IMR-90 (cell line): ENCODE measurements around the gene PKP4. TPM values are rescaled to one million over a fixed set of nuclear protein-coding genes. Genes with fewer than 3 reads are reported as not detected.

Experiments
- ATAC-seq: fragments of 200-7000 bp; cut with Tn5 transposase; 2 replicates; pipeline ENCODE4 v1.9.1; 2020; ENCODE audit warnings: low read depth, mild to moderate bottlenecking, moderate library complexity
- BruUV-seq: library from RNA; stranded (reverse); fragments of 400-500 nt; replicated peaks from 2 replicates; lab custom pipeline; 2021; lab: Mats Ljungman, UMichigan
- CTCF ChIA-PET: fragments of 300-600 bp; formaldehyde crosslinking; extraction: SDS; loops from one replicate; lab custom pipeline; 2021; ENCODE audit warnings: antibody characterized with exemption; lab: Yijun Ruan, JAX
- POLR2A ChIA-PET: fragments of 300-600 bp; sonication (Branson Sonifier 250); formaldehyde crosslinking; loops from one replicate; lab custom pipeline; 2022; ENCODE audit warnings: antibody characterized with exemption; ENCODE audit not compliant: unreplicated experiment; lab: Charles Lee
- DNase-seq: peaks from one replicate; pipeline ENCODE4 v3.0.0; 2013
- H2AFZ ChIP-seq: replicated peaks from 2 replicates; pipeline ENCODE3; 2013; ENCODE audit warnings: low read length, mild to moderate bottlenecking; ENCODE audit not compliant: poor library complexity
- H2AK5ac ChIP-seq: 2 replicates; pipeline ENCODE4 v1.6.1; 2013; ENCODE audit warnings: low read depth, low read length, inconsistent platforms
- H2AK9ac ChIP-seq: replicated peaks from 2 replicates; pipeline ENCODE3; 2013; ENCODE audit warnings: mild to moderate bottlenecking, low read depth, low read length, moderate library complexity; ENCODE audit not compliant: poor library complexity
- H2BK120ac ChIP-seq: 2 replicates; pipeline ENCODE4 v1.6.1; 2013; ENCODE audit warnings: low read depth, low read length, inconsistent platforms
- H2BK15ac ChIP-seq: 3 replicates; pipeline ENCODE4 v1.6.1; 2013; ENCODE audit warnings: low read depth, low read length, inconsistent platforms
- H2BK20ac ChIP-seq: 2 replicates; pipeline ENCODE4 v1.6.1; 2013; ENCODE audit warnings: low read depth, mild to moderate bottlenecking, inconsistent platforms, low read length, moderate library complexity
- H2BK5ac ChIP-seq: 2 replicates; pipeline ENCODE4 v1.6.1; 2013; ENCODE audit warnings: mild to moderate bottlenecking, low read depth, low read length, inconsistent platforms; ENCODE audit not compliant: poor library complexity, severe bottlenecking
- H3K14ac ChIP-seq: replicated peaks from 2 replicates; pipeline ENCODE4 v1.6.1; 2013; ENCODE audit warnings: low read depth, low read length, inconsistent platforms
- H3K18ac ChIP-seq: 2 replicates; pipeline ENCODE4 v1.6.1; 2013; ENCODE audit warnings: low read depth, low read length, control low read depth
- H3K23ac ChIP-seq: 2 replicates; pipeline ENCODE4 v1.6.1; 2013; ENCODE audit warnings: low read depth, low read length, inconsistent platforms
- H3K27ac ChIP-seq: 2 replicates; pipeline ENCODE4 v1.5.1; 2013; ENCODE audit warnings: mild to moderate bottlenecking, control low read depth, low read length; ENCODE audit not compliant: insufficient read depth
- H3K27me3 ChIP-seq: 2 replicates; pipeline ENCODE4 v1.6.1; 2013; ENCODE audit warnings: low read length; ENCODE audit not compliant: control insufficient read depth, insufficient read depth
- H3K36me3 ChIP-seq: 2 replicates; pipeline ENCODE4 v1.6.1; 2013; ENCODE audit warnings: low read length, mixed read lengths; ENCODE audit not compliant: control insufficient read depth, insufficient read depth
- H3K4ac ChIP-seq: 2 replicates; pipeline ENCODE4 v1.6.1; 2013; ENCODE audit warnings: low read depth, low read length, inconsistent platforms
- H3K4me1 ChIP-seq: 2 replicates; pipeline ENCODE4 v1.6.1; 2013; ENCODE audit warnings: low read length, mixed read lengths; ENCODE audit not compliant: control insufficient read depth, insufficient read depth
- H3K4me2 ChIP-seq: 2 replicates; pipeline ENCODE4 v1.6.1; 2013; ENCODE audit warnings: low read depth, mild to moderate bottlenecking, control low read depth, low read length, moderate library complexity
- H3K4me3 ChIP-seq: 2 replicates; pipeline ENCODE4 v1.5.1; 2013; ENCODE audit warnings: low read depth, mild to moderate bottlenecking, control low read depth, low read length, moderate library complexity; ENCODE audit not compliant: insufficient read depth
- H3K56ac ChIP-seq: 2 replicates; pipeline ENCODE4 v1.6.1; 2013; ENCODE audit warnings: low read length, inconsistent platforms; ENCODE audit not compliant: insufficient read depth; ENCODE audit errors: extremely low read depth
- H3K79me1 ChIP-seq, 2 experiments: 2 replicates each; pipeline ENCODE4 v1.6.1; 2013; ENCODE audit warnings: low read length in 2 of 2, inconsistent platforms in 1 of 2, low read depth in 1 of 2
- H3K9ac ChIP-seq: 2 replicates; pipeline ENCODE4 v1.6.1; 2013; ENCODE audit warnings: low read depth, low read length, control low read depth
- H3K9me1 ChIP-seq: 2 replicates; pipeline ENCODE4 v1.6.1; 2013; ENCODE audit warnings: low read length, inconsistent platforms; ENCODE audit not compliant: insufficient read depth
- H3K9me3 ChIP-seq: 2 replicates; pipeline ENCODE4 v1.6.1; 2013; ENCODE audit warnings: low read length; ENCODE audit not compliant: control insufficient read depth, insufficient read depth
- H4K20me1 ChIP-seq: 2 replicates; pipeline ENCODE4 v1.6.1; 2013; ENCODE audit warnings: low read length, inconsistent platforms; ENCODE audit not compliant: insufficient read depth
- H4K5ac ChIP-seq: 2 replicates; pipeline ENCODE4 v1.6.1; 2013; ENCODE audit warnings: mild to moderate bottlenecking, low read depth, low read length, control low read depth
- H4K8ac ChIP-seq, 2 experiments: 2 replicates each; pipeline ENCODE4 v1.6.1; 2013; ENCODE audit warnings: low read depth in 2 of 2, low read length in 2 of 2, control low read depth in 1 of 2, inconsistent platforms in 1 of 2
- H4K91ac ChIP-seq: 2 replicates; pipeline ENCODE4 v1.6.1; 2013; ENCODE audit warnings: low read depth, low read length, inconsistent platforms; ENCODE audit not compliant: insufficient read depth
- BHLHE40 ChIP-seq: fragments of 150-350 bp; IDR thresholded peaks from 2 replicates; pipeline ENCODE4 v1.6.1; 2016; ENCODE audit warnings: mild to moderate bottlenecking, low read depth, low read length
- CEBPB ChIP-seq: IDR thresholded peaks from 2 replicates; pipeline ENCODE4 v1.6.1; 2012; ENCODE audit warnings: low read depth, low read length, improper control_type of control experiment
- CTCF ChIP-seq: conservative IDR thresholded peaks from 2 replicates; pipeline ENCODE4 v1.5.1; 2012; ENCODE audit warnings: mild to moderate bottlenecking, low read depth, low read length, improper control_type of control experiment
- ELK1 ChIP-seq: fragments of 150-350 bp; IDR thresholded peaks from 2 replicates; pipeline ENCODE4 v1.6.1; 2016; ENCODE audit warnings: low read depth, mild to moderate bottlenecking, low read length, moderate library complexity, borderline replicate concordance
- FOS ChIP-seq: fragments of 150-350 bp; IDR thresholded peaks from 2 replicates; pipeline ENCODE4 v1.6.1; 2016; ENCODE audit warnings: low read depth, low read length
- MAFK ChIP-seq: IDR thresholded peaks from 2 replicates; pipeline ENCODE4 v1.6.1; 2012; ENCODE audit warnings: low read depth, low read length, improper control_type of control experiment
- MAZ ChIP-seq: IDR thresholded peaks from 2 replicates; pipeline ENCODE4 v1.6.1; 2012; ENCODE audit warnings: low read depth, mild to moderate bottlenecking, low read length, improper control_type of control experiment, moderate library complexity, borderline replicate concordance
- MXI1 ChIP-seq: IDR thresholded peaks from 2 replicates; pipeline ENCODE4 v1.6.1; 2012; ENCODE audit warnings: low read depth, mild to moderate bottlenecking, low read length, moderate library complexity, borderline replicate concordance
- NFE2L2 ChIP-seq: fragments of 150-350 bp; IDR thresholded peaks from 2 replicates; pipeline ENCODE4 v1.6.1; 2016; ENCODE audit warnings: low read depth, mild to moderate bottlenecking, low read length
- POLR2A ChIP-seq: IDR thresholded peaks from 2 replicates; pipeline ENCODE4 v1.6.1; 2012; ENCODE audit warnings: mild to moderate bottlenecking, low read depth, low read length
- RAD21 ChIP-seq: IDR thresholded peaks from 2 replicates; pipeline ENCODE4 v1.6.1; 2012; ENCODE audit warnings: low read length, improper control_type of control experiment
- RCOR1 ChIP-seq: IDR thresholded peaks from 2 replicates; pipeline ENCODE4 v1.6.1; 2012; ENCODE audit warnings: mild to moderate bottlenecking, low read length, improper control_type of control experiment; ENCODE audit not compliant: insufficient replicate concordance
- RFX5 ChIP-seq: IDR thresholded peaks from 2 replicates; pipeline ENCODE4 v1.8.0; 2012; ENCODE audit warnings: low read depth, mild to moderate bottlenecking, low read length, moderate library complexity
- USF2 ChIP-seq: fragments of 150-350 bp; IDR thresholded peaks from 2 replicates; pipeline ENCODE4 v1.6.1; 2017; ENCODE audit warnings: mild to moderate bottlenecking, antibody characterized with exemption, low read length, low read depth
- WGBS, 2 experiments: methylation state at CpG; one replicate each; pipeline versions ENCODE4 v1.1.5 to v1.1.7; 2013; ENCODE audit warnings: missing lambda C conversion rate in 2 of 2; ENCODE audit not compliant: insufficient read length in 1 of 2; ENCODE audit errors: extremely low coverage in 2 of 2; 5-methylcytosine and 5-hydroxymethylcytosine counted together
- dilution Hi-C: fragments of 300-500 bp; cut with HindIII; formaldehyde crosslinking; loops from one replicate; pipeline ENCODE4 v1.14.3; 2018; ENCODE audit warnings: low sequenced_read_pairs; ENCODE audit not compliant: unreplicated experiment
- in situ Hi-C: fragments of 300-500 bp; cut with MboI; formaldehyde crosslinking; loops from 3 replicates; pipeline ENCODE4 v1.14.3; 2019; ENCODE audit warnings: low sequenced_read_pairs, inconsistent platforms, mixed read lengths
- intact Hi-C: fragments of 100-400 bp; cut with micrococcal nuclease; formaldehyde crosslinking; loops from 2 replicates; pipeline ENCODE4 v1.10.0; 2022
- polyA plus RNA-seq, 3 experiments: library from polyadenylated mRNA; depleted of rRNA; stranded (reverse); fragments of >200 nt; gene quantifications; 2 replicates each; pipeline ENCODE4 v1.2.3, GENCODE V29; 2012; ENCODE audit warnings: low replicate concordance in 1 of 3
- total RNA-seq: library from RNA; depleted of rRNA; stranded (reverse); fragments of >200 nt; gene quantifications from 2 replicates; pipeline ENCODE4 v1.2.3, GENCODE V29; 2012

Gene PKP4
- total and polyA plus RNA-seq, 2 of the 4 experiments (the other 2 are of a cell fraction): 20.1 to 37.8 TPM

GRCh38 chr2:158486970-158487325 lies 30.2 kb downstream of the PKP4 start:
- in situ Hi-C loops: no loop called here
- H3K9me1 ChIP-seq: peaks cover 10% of the 10 kb centered on the region; the same call in 1 of the 2 replicates
- H3K4ac ChIP-seq: 0 out of 2 replicates have a peak overlapping the region, but pooled peaks have one; percentile 45
- ATAC-seq (peak; percentile 67), DNase-seq (peak; percentile 60)
- no peak overlapping the region for H3K18ac ChIP-seq
- ChIA-PET POLR2A (no interaction called here), CTCF (no interaction called here)
- H4K5ac ChIP-seq: no peak overlapping the region
- peaks cover 27 to 55% of the 10 kb centered on the region in 2 experiments for H3K79me1 ChIP-seq
- no peak overlapping the region; a peak in 1 of 4 replicates for H4K8ac ChIP-seq
- peaks cover 9% of the 10 kb centered on the region for H3K4me1 ChIP-seq
- no peak overlapping the region for H2AFZ ChIP-seq
- H2AK9ac ChIP-seq: no peak overlapping the region
- no peaks in the 10 kb centered on the region for H3K27me3 ChIP-seq
- H3K9me3 ChIP-seq: no peaks in the 10 kb centered on the region
- peak overlapping the region; percentile 10; the same call in 1 of the 3 replicates for H2BK15ac ChIP-seq
- no peak overlapping the region; the same call in 1 of the 2 replicates for H3K4me3 ChIP-seq
- intact Hi-C loops: loop anchor here (5.0 kb wide), 1 partner anchor 100 kb away; no protein-coding TSS in a partner anchor
- no peak overlapping the region for H3K56ac ChIP-seq
- peak overlapping the region; percentile 20; the same call in 1 of the 2 replicates for H2BK120ac ChIP-seq
- TF ChIP-seq MXI1 (no peak), CTCF (no peak), NFE2L2 (no peak), MAFK (no peak), CEBPB (no peak), RCOR1 (no peak), BHLHE40 (no peak), USF2 (no peak), MAZ (no peak), ELK1 (no peak), FOS (no peak), RFX5 (no peak), RAD21 (no peak), POLR2A (no peak)
- H2AK5ac ChIP-seq: no peak overlapping the region
- peak overlapping the region; percentile 61; the same call in 1 of the 2 replicates for H3K9ac ChIP-seq
- no peaks in the 10 kb centered on the region for H3K36me3 ChIP-seq
- H4K91ac ChIP-seq: no peak overlapping the region
- dilution Hi-C loops: no loop called here
- H2BK20ac ChIP-seq: no peak overlapping the region; the same call in 1 of the 2 replicates
- H3K23ac ChIP-seq: no peak overlapping the region; the same call in 1 of the 2 replicates
- no TSS peak for BruUV-seq
- peaks cover 10% of the 10 kb centered on the region; the same call in 1 of the 2 replicates for H4K20me1 ChIP-seq
- no peak overlapping the region for H3K14ac ChIP-seq
- peak overlapping the region; percentile 88; the same call in 1 of the 2 replicates for H3K27ac ChIP-seq
- 10% methylated on average over 3 of the region's 5 CpGs; no CpG with 5 or more reads in 1 of the 2 experiments for WGBS, 2 experiments
- H2BK5ac ChIP-seq: peak overlapping the region; percentile 75
- H3K4me2 ChIP-seq: peak overlapping the region; percentile 62
